NB4 (cell line): ENCODE measurements around the gene SPSB1.

Experiments
- DNase-seq: peaks from one replicate; pipeline ENCODE4 v3.0.0; 2010; ENCODE audit warnings: low read depth
- H3K4me3 ChIP-seq: one replicate; pipeline ENCODE4 v1.5.1; 2011; ENCODE audit warnings: mild to moderate bottlenecking, low read depth, low read length, moderate library complexity
- MYC ChIP-seq: IDR thresholded peaks from 2 replicates; pipeline ENCODE4 v1.6.1; 2011; ENCODE audit warnings: low read depth, low read length
- POLR2A ChIP-seq: IDR thresholded peaks from 2 replicates; pipeline ENCODE4 v1.6.1; 2011; ENCODE audit warnings: mild to moderate bottlenecking; ENCODE audit not compliant: insufficient read length; ENCODE audit errors: extremely low read depth
- TF ChIP-seq, protein P1 (sequence below): IDR thresholded peaks from one replicate; pipeline ENCODE4 v1.5.1; 2012; ENCODE audit warnings: low read depth, low read length
- TF ChIP-seq, protein P2 (sequence below): IDR thresholded peaks from 2 replicates; pipeline ENCODE4 v1.6.1; 2011; ENCODE audit warnings: low read depth, low read length

SPSB1 gene

DNA sequence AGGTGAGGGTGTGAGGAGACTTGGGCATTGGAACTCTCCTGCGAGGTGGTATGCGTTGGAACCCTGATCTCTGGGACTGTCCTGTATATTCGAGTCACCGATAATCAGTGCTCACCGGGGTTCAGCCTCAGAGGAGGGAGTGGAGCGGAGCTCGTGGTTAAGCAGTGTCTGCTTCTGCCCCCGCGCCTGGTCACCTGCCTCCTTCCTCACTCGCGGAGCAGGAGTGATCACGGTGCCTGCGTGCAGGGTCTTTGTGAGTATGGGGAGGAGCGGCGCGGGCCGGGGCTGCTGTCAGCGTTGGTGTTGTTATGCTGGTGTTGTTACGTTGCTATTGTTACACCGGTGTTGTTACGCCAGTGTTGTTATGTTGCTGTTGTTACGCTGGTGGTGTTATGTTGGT is 34.8 kb upstream of the SPSB1 start:
- H3K4me3 ChIP-seq, result no peak overlapping the region
- DNase-seq, result no peak
- TF ChIP-seq POLR2A (no peak), MYC (no peak)
- TF ChIP-seq, protein P1, sequence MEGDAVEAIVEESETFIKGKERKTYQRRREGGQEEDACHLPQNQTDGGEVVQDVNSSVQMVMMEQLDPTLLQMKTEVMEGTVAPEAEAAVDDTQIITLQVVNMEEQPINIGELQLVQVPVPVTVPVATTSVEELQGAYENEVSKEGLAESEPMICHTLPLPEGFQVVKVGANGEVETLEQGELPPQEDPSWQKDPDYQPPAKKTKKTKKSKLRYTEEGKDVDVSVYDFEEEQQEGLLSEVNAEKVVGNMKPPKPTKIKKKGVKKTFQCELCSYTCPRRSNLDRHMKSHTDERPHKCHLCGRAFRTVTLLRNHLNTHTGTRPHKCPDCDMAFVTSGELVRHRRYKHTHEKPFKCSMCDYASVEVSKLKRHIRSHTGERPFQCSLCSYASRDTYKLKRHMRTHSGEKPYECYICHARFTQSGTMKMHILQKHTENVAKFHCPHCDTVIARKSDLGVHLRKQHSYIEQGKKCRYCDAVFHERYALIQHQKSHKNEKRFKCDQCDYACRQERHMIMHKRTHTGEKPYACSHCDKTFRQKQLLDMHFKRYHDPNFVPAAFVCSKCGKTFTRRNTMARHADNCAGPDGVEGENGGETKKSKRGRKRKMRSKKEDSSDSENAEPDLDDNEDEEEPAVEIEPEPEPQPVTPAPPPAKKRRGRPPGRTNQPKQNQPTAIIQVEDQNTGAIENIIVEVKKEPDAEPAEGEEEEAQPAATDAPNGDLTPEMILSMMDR, result no peak
- TF ChIP-seq, protein P2, sequence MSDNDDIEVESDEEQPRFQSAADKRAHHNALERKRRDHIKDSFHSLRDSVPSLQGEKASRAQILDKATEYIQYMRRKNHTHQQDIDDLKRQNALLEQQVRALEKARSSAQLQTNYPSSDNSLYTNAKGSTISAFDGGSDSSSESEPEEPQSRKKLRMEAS, result no peak

DNA sequence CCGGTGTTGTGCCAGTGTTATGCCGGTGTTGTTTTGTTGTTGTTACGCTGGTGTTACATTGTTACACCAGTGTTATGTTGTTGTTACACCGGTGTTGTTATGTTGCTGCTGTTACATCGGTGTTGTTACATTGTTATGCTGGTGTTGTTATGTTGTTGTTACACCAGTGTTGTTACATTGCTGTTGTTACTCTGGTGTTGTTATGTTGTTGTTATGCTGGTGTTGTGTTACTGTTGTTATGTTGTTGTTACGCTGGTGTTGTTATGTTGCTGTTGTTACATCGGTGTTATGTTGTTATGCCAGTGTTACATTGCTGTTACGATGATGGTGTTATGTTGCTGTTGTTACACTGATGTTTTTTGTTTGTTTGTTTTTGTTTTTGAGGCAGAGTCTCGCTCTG is 34.1 kb upstream of the SPSB1 start:
- no peak for DNase-seq
- no peak overlapping the region for H3K4me3 ChIP-seq
- TF ChIP-seq, protein P2, result no peak
- no peak for TF ChIP-seq POLR2A
- TF ChIP-seq, protein P1, result no peak
- TF ChIP-seq MYC, result no peak

DNA sequence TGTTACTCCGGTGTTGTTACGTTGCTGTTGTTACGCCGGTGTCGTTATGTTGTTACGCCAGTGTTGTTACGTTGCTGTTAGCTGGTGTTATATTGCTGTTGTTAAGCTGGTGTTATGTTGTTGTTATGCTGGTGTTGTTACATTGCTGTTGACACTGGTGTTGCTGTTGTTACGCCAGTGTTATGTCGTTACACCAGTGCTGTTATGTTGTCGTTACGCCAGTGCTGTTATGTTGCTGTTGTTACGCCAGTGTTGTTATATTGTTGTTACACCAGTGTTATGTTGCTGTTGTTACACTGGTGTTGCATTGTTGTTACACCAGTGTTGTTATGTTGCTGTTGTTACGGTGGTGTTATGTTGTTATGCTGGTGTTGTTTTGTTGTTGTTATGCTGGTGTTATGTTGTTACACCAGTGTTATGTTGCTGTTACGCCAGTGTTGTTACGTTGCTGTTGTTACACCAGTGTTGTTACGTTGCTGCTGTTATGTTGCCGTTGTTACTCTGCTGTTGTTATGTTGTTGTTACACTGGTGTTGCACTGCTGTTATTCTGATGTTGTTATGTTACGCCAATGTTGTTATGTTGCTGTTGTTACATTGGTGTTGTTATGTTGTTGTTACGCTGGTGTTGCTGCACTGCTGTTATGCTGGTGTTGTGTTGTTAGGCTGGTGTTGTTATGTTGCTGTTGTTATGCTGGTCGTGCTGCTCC is 32.5 kb upstream of the SPSB1 start:
- TF ChIP-seq, protein P2, result no peak
- TF ChIP-seq, protein P1, result no peak
- no peak for DNase-seq

DNA sequence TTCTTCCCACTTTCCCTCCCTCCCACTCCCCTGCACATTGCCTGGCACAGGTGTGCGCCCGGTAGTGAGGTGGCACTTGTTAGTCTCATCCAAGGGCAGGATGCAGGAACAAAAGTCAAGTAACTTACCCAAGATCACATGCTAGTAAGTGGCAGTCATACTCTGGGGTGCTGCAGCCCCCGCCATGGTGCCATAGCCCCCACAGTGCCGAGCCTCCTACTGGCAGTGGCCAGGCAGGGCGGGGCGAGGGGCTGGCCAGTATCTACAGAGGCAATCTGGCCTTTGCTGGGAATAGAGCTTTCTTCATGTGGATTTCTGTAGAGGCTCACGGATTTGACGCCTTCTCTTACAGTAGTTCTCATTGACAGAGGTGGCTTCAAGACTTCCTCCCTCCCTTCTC is 31.2 kb upstream of the SPSB1 start:
- TF ChIP-seq, protein P1, result no peak
- TF ChIP-seq POLR2A, result no peak
- no peak for DNase-seq
- H3K4me3 ChIP-seq, result no peak overlapping the region

More for the DNA sequence above, 32.5 kb upstream of the SPSB1 start:
- no peak overlapping the region for H3K4me3 ChIP-seq

DNA sequence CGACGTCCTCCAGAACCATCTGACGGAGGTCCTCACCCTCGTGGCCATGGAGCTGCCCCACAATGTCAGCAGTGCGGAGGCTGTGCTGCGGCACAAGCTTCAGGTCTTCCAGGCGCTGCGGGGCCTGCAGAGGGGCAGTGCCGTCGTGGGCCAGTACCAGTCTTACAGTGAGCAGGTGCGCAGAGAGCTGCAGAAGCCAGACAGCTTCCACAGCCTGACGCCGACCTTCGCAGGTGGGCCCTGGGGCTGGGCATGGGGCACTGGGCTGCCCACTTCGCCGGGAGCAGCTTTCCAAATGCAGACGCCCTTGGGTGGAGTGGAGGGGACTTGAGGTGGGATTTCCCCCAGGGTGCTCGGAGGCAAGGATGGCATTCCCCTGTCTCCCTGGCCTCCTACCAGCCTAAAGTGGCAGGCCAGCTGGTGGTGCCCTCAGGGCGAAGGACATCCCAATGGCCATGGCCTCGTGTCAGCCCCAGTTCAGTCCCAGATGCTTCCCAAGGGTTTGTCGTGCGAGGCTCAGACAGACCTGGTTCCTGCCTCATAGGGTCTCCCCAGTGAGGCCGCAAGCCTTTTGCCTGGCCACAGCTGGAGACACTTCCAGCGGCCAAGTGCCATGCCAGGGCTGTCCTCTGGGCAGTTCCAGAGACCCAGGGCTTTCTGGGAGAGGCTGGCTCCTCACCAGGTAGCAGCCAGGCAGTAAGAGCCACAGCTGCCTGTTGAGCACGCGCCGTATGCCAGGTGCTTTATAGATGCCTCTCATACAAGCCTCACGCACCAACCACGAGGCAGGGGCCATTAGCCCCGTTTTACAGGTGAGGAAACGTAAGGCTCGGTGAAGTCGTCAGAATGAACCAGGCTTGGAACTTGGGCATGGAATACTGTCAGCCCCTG is 30.4 kb upstream of the SPSB1 start:
- DNase-seq, result no peak
- TF ChIP-seq, protein P1, result no peak
- no peak for TF ChIP-seq POLR2A
- TF ChIP-seq, protein P2, result no peak
- no peak for TF ChIP-seq MYC

More for the DNA sequence above, 30.4 kb upstream of the SPSB1 start:
- no peak overlapping the region for H3K4me3 ChIP-seq
